Erythroblast (primary cell): ENCODE data around the gene CARF.
A peak's percentile ranks its signal among the peaks of the same experiment; 100 is the strongest.
"Not testable (repeated sequence)": the region's sequence is repeated elsewhere in the genome, so short reads cannot be mapped to it uniquely, and the experiment has no call there.

Experiments used
- DNase-seq, 2 experiments: peaks; one replicate each; lab custom pipeline; 2025; lab: John Stamatoyannopoulos, UW
- GATA1 ChIP-seq: IDR thresholded peaks from 2 replicates; pipeline ENCODE4 v1.6.1; 2011; ENCODE audit warnings: low read depth, mild to moderate bottlenecking, control low read depth, low read length, moderate library complexity
- POLR2A ChIP-seq: IDR thresholded peaks from 2 replicates; pipeline ENCODE4 v1.6.1; 2011; ENCODE audit warnings: mild to moderate bottlenecking, low read length

Gene CARF

DNA sequence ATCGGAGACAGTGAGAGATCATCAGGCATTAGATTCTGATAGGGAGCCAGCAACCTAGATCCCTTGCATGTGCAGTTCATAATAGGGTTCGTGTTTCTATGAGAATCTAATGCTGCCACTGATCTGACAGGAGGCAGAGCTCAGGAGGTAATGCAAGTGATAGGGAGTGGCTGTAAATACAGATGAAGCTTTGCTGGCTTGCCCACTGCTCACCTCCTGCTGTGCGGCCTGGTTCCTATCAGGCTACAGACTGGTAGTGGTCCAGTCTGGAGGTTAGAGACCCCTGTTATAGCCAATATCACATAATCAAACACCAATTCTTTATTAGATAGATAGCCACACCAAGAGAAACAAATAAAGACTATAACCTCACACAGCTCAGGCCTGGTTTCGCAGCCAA, 51.6 kb downstream of the CARF start:
- TF ChIP-seq GATA1, result no peak
- TF ChIP-seq POLR2A, result no peak
- no peak for DNase-seq

DNA sequence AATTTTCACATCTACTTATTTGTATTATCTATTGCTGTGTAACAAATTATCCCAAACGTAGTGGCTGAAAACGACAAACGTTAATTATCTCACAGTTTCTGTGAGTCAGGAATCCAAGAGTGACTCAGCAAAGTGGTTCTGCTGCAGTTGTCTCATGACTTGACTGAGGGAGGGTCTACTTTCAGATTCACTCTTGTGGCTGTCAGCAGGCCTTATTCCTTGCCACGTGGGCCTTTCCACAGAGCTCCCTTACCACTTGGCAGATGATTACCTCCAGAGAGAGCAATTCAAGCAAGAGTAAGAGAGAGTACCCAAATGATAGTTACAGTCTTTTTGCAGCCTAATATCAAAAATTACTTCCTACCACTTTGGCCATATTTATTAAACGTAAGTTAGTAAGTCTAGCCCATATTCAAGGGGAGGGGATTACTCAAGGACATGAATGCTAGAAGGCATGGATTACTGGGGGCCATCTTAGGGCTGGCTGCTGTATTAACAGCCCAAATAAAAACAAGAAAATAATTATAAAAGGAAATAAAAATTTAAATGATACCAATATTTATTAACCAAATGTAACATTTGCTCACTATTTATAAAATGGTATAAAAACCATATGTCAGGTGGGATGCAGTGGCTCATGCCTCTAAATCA, 53.9 kb downstream of the CARF start:
- DNase-seq, result peak; percentile 89 to 90

DNA sequence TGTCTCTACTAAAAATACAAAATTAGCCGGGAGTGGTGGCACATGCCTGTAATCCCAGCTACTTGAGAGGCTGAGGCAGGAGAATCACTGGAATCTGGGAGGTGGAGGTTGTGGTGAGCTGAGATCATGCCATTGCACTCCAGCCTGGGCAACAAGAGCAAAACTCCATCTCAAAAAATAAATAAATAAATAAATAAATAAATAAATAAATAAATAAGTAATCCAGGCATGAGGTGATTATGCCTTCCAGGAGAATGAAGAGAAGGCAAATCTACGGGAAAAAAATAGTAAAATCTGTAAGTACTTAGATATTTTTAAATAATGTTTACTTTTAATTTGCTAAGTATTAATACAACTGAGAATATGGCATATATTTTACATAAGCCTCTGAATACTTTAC, 57.3 kb downstream of the CARF start:
- DNase-seq, result not testable (repeated sequence)

More for the DNA sequence above, 53.9 kb downstream of the CARF start:
- TF ChIP-seq GATA1 (no peak), POLR2A (no peak)

DNA sequence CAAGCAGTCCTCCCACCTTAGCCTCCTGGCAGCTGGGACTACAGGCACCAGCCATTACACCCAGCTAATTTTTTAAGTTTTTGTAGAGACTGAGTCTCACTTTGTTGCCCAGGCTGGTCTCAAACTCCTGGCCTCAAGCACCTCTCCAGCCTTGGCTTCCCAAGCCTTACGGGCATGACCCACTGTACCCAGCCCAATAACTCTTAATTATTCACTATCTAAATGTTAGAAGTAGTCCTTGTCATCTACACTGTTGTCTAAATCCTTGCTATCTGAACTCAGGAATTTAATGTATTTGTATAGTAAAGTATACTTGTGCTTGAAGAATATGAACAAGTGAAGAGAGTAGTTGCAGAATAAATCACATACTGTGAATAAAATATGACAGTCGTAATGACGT, 64.7 kb downstream of the CARF start:
- no peak for TF ChIP-seq POLR2A
- no peak for DNase-seq

DNA sequence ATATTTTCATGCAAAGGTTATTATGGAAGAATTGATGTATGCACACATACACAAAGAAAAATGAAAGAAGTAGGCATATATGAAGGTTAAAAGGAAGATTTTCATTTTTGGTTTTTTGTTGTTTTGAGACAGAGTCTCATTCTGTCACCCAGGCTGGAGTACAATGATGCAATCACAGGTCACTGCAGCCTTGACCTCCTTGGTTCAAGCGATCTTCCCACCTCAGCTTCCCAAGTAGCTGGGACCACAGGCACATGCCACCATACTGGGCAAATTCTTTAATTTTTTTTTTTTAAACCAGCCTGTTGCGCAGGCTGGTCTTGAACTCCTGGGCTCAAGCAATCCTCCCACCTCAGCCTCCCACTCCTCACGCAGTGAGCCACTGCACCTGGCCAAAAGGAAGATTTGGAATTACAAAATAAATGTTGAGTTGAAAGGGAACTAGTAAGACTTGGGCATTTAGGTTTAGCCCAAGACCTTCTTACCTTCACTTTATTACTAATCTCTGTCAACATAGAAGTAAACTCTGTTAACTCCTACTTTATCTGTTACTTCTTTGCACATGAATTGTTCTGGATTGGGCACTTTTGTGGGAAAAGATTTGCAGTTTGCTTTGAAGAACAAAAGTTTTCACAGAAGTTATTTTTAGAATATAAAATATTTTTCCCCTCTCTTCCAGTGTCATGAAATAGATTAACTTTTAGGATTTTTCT, 70.9 kb downstream of the CARF start:
- no peak for DNase-seq
- TF ChIP-seq GATA1, result no peak
- no peak for TF ChIP-seq POLR2A

DNA sequence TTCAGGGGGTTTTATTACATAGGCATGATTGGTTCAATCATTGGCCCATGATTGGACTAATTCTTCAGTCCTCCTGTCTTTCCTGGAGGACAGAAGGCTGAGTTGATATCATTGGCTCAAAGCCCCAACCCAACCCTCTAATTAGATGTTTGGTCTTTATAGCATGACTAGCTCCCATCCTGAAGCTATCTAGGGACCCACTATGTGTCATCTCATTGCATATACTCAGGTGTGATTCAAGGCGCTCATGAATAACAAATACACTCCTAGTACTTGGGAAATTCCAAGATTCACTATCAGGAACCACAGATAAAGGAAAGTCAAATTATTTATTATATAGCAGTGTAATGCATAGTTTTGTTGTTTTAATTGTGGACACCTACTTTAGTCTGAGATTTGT, 77.7 kb downstream of the CARF start:
- no peak for DNase-seq
- TF ChIP-seq GATA1 (no peak), POLR2A (no peak)

DNA sequence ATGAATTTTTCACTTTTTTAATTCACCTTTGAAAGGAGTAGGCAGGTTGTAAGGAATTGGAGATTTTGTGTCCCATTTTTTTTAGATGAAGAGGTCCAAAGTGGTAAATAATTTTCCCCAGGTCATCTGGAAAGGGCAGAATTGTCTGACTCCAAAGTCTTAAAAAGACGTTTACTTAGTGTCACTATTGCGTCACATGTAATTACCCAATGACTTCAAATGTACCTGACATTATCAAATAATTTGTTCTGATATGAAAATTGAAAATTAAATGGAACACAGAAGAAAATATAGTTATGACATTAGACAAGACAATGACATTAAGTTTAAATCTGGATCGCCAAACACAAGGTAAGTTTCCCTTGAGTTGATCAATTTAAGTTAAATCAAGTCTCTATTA, 78.4 kb downstream of the CARF start:
- no peak for DNase-seq
- TF ChIP-seq POLR2A (no peak), GATA1 (no peak)

DNA sequence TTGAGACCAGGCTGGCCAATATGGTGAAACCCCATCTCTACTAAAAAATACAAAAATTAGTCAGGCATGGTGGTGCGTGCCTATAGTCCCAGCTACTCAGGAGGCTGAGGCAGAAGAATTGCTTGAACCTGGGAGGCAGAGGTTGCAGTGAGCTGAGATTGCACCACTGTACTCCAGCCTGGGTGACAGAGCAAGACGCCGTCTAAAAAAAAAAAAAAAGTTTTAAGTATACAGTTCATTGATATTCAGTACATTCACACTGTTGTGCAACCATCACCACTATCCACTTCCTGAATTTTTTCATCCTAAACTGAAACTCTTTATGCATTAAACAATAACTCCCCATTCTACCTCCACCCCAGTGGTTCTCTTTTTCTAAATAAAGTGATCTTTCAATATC, 85.0 kb downstream of the CARF start:
- DNase-seq, result not testable (repeated sequence)

DNA sequence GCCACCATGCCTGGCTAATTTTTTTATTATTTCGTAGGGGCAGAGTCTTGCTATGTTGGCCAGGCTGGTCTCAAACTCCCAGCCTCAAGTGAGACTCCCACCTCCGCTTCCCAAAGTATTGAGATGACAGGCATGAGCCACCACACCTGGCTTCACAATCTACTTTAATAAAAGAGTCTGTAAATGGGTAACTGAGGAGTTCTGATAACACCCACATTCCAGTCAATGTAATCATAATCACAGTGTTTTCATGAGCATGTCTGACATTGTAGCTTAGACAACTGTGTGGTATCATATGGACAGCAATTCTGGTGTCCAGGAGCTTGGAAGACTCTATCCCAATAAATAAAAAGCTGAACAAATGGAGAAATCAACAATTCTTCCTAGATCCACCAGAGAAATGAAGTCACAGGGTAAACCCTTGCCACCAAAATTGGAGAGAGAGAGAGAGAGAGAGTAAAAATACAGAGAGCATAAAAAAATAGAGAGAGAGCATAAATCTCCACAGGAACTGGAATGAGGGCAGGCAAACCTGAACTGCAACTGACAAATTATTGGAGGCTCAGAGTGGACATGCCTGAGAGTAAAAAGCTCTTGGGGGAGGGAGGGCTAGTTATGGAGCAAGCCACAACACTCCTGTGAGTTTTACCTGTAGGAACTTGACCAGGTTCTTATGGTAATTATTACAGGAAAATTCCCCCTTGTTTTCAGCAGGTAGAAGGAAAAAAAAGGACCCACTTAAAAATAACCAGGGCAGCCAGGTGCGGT, 90.2 kb downstream of the CARF start:
- DNase-seq, result no peak
- TF ChIP-seq POLR2A, result no peak
- TF ChIP-seq GATA1, result no peak

DNA sequence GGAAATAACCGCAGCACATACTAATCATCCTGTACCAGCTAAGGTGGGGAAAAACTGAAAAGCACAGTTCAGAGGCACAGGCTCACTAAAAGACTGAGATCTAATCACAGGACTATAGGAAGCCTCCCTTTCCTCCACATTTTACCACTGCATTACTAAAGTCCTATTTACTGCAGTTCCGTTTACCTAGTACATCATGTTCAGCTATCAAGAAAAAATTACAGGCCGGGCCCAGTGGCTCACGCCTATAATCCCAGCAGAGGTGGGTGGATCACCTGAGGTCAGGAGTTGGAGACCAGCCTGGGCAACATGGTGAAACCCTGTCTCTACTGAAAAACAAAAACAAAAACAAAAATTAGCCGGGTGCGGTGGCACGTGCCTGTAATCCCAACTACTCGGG, 91.6 kb downstream of the CARF start:
- DNase-seq, result no peak
- TF ChIP-seq POLR2A, result no peak
- no peak for TF ChIP-seq GATA1

DNA sequence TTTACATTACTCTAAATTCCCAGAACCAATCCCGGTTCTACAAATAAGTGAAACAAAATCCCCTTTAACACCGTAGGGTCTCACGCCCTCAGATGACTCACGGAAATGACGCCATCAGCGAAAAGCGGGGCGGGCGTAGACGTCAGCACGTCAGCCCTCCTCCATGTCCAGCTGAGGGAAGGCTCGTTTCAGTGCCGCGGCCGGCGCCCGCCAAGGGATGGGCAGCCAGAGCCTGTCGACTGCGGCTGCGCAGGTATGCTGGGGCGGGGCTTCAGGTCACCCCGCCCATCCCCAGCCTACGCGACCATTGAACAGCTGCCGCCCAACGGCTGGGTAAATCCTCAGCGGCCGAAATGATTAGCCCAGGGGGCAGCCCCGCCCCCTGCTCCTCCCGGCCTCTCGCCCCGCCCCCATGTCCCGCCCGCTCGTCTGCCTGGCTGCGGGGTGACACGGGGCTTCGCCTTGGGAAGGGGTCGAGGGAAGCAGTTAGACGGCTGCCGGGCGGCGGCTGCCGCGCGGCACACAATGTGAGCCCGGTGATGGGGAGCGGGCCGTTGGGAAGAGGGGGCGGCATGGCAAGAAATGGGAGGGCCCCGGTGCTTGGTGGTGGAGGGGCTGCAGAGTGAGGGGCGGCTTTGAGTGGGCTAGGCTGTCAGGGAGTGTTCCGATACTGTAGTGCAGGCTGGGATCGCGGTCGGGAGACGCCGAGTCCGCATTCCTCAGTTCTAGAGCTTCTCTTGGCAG, 102.6 kb downstream of the CARF start, which contains the start of gene NBEAL1:
Gene NBEAL1, plus strand, starts transcription at position 420 of the 744 bp plus-strand sequence. CDS start 1,510 bp downstream, outside the sequence.
- DNase-seq, result peak; percentile 99
- peak; percentile 83 for TF ChIP-seq POLR2A
- no peak for TF ChIP-seq GATA1

DNA sequence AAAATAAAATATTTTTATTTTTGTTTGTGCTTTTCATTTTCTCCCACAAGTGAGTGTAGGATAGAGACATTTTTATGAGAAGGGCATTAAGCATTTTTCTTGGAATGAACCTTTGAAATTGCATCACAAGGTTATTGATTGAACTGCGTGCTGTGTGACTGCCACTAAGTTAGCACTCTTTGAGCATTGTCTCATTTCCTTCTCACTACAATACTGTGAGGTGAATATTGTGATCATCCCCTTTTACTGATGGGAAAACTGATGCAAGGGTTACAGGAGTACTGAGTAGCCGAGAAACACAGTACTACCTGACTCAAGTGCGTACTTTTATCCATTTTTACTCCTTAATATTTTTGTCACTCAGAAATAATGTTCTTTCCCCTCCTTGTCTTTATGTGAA, 104.6 kb downstream of the CARF start:
- TF ChIP-seq GATA1 (no peak), POLR2A (no peak)
- no peak for DNase-seq

DNA sequence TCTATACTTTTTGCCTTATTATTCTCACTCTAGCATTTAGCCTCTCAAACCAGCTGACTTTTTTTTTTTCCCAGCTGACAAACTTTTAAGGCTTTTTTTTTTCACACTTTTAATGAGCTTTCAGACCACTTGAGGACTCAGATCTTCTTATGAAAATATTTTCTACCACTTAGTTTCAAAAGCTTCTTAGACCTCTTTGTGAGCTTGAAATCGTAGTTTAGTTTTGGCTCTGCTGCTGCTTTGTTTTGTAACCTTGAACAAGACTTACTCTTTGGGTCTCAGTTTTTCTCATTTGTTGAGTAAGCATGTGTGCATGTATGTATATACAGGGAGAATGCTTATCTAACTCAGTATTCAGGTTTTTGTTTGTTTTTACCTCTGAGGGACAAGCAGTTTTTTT, 106.1 kb downstream of the CARF start:
- no peak for TF ChIP-seq POLR2A
- no peak for TF ChIP-seq GATA1
- no peak for DNase-seq

DNA sequence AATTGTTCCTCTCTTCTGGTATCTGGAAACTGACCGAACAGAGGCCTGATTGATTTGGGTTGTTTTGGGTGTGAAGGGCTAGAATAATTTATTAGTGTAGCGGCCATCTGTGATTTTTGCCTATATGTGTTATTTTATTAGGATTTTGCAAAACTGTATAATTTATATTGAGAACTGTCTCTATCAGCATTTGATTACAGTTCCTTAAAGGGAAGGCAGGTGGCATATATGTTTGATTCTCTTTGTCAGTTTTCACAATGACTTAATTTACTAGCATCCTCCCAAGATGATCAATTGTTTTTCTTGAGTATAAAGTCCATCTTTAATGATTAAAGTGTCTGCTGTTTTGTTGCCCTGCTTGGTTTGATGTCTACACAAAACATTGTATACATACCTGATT, 107.1 kb downstream of the CARF start:
- DNase-seq, result no peak
- TF ChIP-seq GATA1 (no peak), POLR2A (no peak)
